ENCODE data around the gene XPC.
"Not testable (repeated sequence)": the region's sequence is repeated elsewhere in the genome, so short reads cannot be mapped to it uniquely, and the experiment has no call there.

Gene XPC

DNA sequence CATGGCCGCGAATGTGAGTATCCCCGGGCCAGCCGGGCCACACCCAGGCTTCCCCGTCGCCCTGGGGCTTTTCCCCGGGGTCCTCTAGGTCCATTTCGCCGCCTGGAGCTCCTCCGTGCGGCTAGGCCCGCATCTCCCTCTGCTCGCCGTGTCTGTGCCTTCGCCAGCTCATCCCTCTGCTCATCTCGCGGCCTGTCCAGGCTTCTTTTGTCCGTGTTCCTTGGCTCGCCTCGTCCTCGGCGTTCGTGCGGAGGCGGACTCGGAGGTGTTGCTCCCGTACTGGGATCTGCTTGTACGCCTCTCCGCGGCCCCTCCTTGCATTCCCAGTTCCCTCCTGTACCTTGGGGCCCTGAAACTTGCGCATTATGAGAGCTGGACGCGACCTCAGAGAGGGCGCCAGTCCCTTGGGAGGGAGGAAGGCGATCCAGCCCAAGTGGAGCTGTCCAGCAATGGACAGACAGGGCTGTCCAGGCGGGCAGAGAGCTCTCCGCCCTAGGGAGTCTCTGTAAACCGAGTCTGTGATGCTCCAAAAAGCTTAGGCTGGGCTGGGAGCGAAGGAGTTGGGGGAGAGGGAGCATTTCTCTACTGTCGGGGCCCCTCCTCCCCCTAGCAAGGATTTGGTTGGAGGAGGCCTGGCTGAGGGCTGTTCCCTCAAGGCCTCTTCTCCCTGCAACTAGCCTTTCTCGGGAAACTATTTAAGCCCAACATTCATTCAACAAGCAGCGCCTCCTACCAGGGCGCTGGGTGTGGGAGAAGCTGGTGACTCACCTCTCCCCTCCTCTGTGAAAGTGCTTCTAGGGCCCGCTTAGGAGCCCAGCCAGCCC lies 53.0 kb downstream of the XPC start:
- H3K9me3 Mint-ChIP-seq: no peaks in the 10 kb centered on the region
- H3K27ac Mint-ChIP-seq: peak overlapping the region; percentile 94
- no peaks in the 10 kb centered on the region for H3K27me3 Mint-ChIP-seq
- H3K4me3 Mint-ChIP-seq: peak overlapping the region; percentile 95
- CTCF ChIA-PET: interaction anchor here (0.7 to 3.6 kb wide), 6 partner anchors 11 to 229 kb away, joined by 3 to 22 read pairs (median 11); partner anchors contain the start of genes LSM3 and XPC
- peaks cover 43% of the 10 kb centered on the region for H3K36me3 Mint-ChIP-seq
- peaks cover 52% of the 10 kb centered on the region for H3K4me1 Mint-ChIP-seq
- peak; percentile 66 for DNase-seq

DNA sequence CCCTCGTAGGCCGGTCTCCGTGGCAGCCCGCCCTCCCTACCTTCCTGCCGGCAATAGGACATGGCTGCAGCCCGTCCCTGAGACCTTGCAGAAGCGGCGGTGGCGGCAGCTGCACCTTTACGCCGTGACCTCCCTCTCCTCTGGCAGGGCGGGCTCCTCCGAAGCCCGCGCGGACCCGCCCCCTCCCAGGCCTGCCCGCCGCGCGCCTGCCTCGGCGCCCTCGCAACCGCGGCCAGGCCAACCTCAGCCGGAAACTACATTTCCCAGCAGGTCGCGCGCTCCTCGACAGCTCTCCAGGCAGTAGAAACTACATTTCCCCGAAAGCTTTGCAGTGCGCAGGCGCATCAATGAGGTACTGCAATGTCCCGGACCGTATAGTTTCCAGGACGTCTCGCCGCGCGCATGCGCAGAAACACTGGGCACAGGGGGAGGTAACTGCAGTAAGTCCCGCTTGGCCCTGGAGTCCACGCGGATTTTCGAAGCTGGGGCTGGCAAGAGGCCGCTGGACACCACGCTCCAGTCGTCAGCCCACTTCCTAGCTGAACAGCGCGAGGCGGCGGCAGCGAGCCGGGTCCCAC lies 53.7 kb downstream of the XPC start, which contains the start of the genes CHCHD4 and TMEM43:
Gene CHCHD4, minus strand, starts transcription at position 256 of the 578 bp plus-strand sequence. Its CDS starts 194 bp downstream, at position 62.
Gene TMEM43, plus strand, starts transcription at position 438 of the 578 bp plus-strand sequence. CDS start 142 bp downstream, outside the sequence.
- peak within 1 kb of the TSS; percentile 95 for H3K4me3 Mint-ChIP-seq
- peaks cover 55% of the 10 kb centered on the region for H3K4me1 Mint-ChIP-seq
- H3K27me3 Mint-ChIP-seq: no peaks in the 10 kb centered on the region
- peaks cover 43% of the 10 kb centered on the region for H3K36me3 Mint-ChIP-seq
- peak within 1 kb of the TSS; percentile 95 for H3K27ac Mint-ChIP-seq
- DNase-seq: peak; percentile 99
- CTCF ChIA-PET: interaction anchor here (0.7 to 3.6 kb wide), 5 partner anchors 11 to 228 kb away, joined by 3 to 22 read pairs (median 15); partner anchors contain the start of genes LSM3 and XPC
- H3K9me3 Mint-ChIP-seq: no peaks in the 10 kb centered on the region

DNA sequence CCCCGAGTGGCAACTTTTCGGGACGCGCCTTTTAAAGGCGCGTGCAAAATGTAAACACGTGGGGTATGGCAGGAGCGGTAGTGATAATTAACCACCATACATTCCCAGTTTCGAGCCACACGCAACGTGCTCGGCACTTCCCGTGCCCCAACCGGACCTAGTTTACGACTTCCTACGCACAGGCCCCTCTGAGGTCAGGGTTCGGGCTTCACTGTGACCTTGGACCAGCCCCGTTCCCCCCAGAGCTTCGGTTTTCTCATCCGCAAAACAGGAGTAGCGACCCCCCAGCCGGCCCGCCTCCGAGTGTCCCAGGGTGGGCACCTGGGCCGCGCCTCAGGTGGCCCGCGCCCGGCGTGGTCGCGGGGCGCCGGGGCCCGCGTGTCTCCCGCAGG lies 54.2 kb downstream of the XPC start:
- H3K4me3 Mint-ChIP-seq: peak overlapping the region; percentile 95
- peaks cover 39% of the 10 kb centered on the region for H3K36me3 Mint-ChIP-seq
- peaks cover 55% of the 10 kb centered on the region for H3K4me1 Mint-ChIP-seq
- no peaks in the 10 kb centered on the region for H3K9me3 Mint-ChIP-seq
- no peaks in the 10 kb centered on the region for H3K27me3 Mint-ChIP-seq
- peak; percentile 81 for DNase-seq
- peak overlapping the region; percentile 95 for H3K27ac Mint-ChIP-seq
- CTCF ChIA-PET: interaction anchor here (0.7 to 3.6 kb wide), 4 partner anchors 10 to 227 kb away, joined by 3 to 22 read pairs (median 16); no protein-coding TSS in a partner anchor

- DNase-seq: no peak
- Mint-ChIP-seq H3K27me3 (no peaks in the 10 kb centered on the region), H3K27ac (peak overlapping the region; percentile 95), H3K4me1 (peaks cover 54% of the 10 kb centered on the region), H3K4me3 (peak overlapping the region; percentile 95), H3K9me3 (no peaks in the 10 kb centered on the region), H3K36me3 (peaks cover 34% of the 10 kb centered on the region)
- CTCF ChIA-PET: interaction anchor here (1.0 to 3.6 kb wide), 5 partner anchors 10 to 242 kb away, joined by 3 to 22 read pairs (median 15); partner anchors contain the start of gene LSM3
Observed at GRCh38 chr3:14123308-14124222, 54.8 kb downstream of the XPC start.

GRCh38 chr3:14122301-14122700 lies 56.1 kb downstream of the XPC start:
- H3K4me1 Mint-ChIP-seq: peaks cover 42% of the 10 kb centered on the region
- no peak overlapping the region for H3K27ac Mint-ChIP-seq
- peak; percentile 16 for DNase-seq

DNA sequence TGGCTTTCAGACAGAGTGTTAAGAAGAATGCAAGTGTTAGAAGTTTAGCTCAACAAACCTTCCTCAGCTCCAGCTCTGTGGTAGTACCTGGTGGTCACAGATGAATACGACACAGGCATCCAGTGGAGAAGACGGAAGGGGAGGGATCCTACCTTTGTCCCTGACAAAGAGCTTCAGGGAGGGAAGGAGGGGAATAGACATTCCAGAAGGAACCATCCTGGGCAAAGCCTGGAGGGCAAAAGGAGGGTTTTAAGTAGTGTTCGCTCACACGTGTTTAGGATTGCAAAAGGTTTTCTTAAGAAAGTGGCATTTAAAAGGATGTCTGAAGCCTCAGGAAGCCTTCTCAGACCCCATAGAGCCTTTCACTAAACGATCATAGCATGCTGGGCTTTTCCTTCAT lies 56.5 kb downstream of the XPC start:
- Mint-ChIP-seq H3K36me3 (peaks cover 20% of the 10 kb centered on the region), H3K27me3 (no peaks in the 10 kb centered on the region), H3K9me3 (no peaks in the 10 kb centered on the region), H3K4me1 (peaks cover 37% of the 10 kb centered on the region), H3K27ac (no peak overlapping the region), H3K4me3 (no peak overlapping the region)
- CTCF ChIA-PET: interaction anchor here (3.1 kb wide), 1 partner anchor 225 kb away, joined by 9 read pairs; no protein-coding TSS in a partner anchor
- no peak for DNase-seq

More at GRCh38 chr3:14122301-14122700, 56.1 kb downstream of the XPC start:
- H3K36me3 Mint-ChIP-seq: peaks cover 23% of the 10 kb centered on the region
- peak overlapping the region; percentile 45 for H3K4me3 Mint-ChIP-seq
- no peaks in the 10 kb centered on the region for H3K9me3 Mint-ChIP-seq
- CTCF ChIA-PET: interaction anchor here (1.5 to 3.1 kb wide), 2 partner anchors 226 to 241 kb away, joined by 3 to 9 read pairs; no protein-coding TSS in a partner anchor
- H3K27me3 Mint-ChIP-seq: no peaks in the 10 kb centered on the region

GRCh38 chr3:14120921-14121448 lies 57.4 kb downstream of the XPC start:
- not testable (repeated sequence) for H3K9me3 Mint-ChIP-seq, H3K27me3 Mint-ChIP-seq, H3K27ac Mint-ChIP-seq, H3K4me3 Mint-ChIP-seq, DNase-seq
- peaks cover 20% of the 10 kb centered on the region for H3K36me3 Mint-ChIP-seq
- CTCF ChIA-PET: interaction anchor here (3.1 kb wide), 1 partner anchor 224 kb away, joined by 9 read pairs; no protein-coding TSS in a partner anchor
- H3K4me1 Mint-ChIP-seq: peaks cover 29% of the 10 kb centered on the region

DNA sequence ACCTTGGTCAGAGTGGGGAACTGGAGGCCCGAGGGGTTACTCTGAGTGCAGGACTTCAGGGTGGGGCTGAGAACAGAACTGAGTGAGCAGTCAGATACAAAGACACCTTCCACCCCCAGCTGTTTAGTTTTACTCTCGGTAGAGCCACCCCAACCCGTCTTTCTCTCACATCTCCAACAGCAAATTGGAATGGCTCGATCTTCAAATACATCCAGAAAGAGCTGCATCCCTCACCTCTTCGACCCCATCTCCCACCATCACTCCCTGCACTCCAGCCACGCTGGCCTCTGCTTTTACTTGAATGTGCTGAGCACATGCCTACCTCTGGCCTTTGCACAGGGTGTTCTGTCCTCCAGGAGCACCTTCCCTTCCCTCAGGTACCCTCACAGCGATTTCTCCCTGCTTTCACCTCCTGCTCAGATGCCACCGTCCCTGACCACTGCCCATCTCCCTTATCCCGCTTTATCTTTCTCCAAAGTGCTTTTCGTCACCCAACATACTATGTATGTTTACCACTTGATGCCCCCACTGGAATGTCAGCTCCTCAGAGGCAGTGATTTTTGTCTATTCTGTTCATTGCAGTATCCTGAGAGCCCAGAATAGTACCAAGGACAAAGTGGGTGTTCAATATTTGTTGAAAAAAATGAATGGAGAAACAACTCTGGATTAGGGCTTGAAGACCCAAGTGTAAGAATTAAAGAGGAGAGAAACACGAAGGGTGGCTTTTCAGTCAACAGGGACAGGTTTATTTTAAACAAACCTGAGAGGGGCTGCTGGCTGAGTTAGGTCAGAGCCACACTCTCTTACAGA lies 58.1 kb downstream of the XPC start:
- H3K36me3 Mint-ChIP-seq: peaks cover 18% of the 10 kb centered on the region
- H3K4me1 Mint-ChIP-seq: peaks cover 25% of the 10 kb centered on the region
- DNase-seq: no peak
- no peaks in the 10 kb centered on the region for H3K27me3 Mint-ChIP-seq
- no peaks in the 10 kb centered on the region for H3K9me3 Mint-ChIP-seq
- no peak overlapping the region for H3K27ac Mint-ChIP-seq
- CTCF ChIA-PET: interaction anchor here (3.1 kb wide), 1 partner anchor 224 kb away, joined by 9 read pairs; no protein-coding TSS in a partner anchor
- H3K4me3 Mint-ChIP-seq: no peak overlapping the region

GRCh38 chr3:14119651-14120050 lies 58.8 kb downstream of the XPC start:
- CTCF ChIA-PET: interaction anchor here (3.1 kb wide), 1 partner anchor 223 kb away, joined by 9 read pairs; no protein-coding TSS in a partner anchor
- Mint-ChIP-seq H3K27me3 (no peaks in the 10 kb centered on the region), H3K4me1 (peaks cover 25% of the 10 kb centered on the region), H3K4me3 (no peak overlapping the region), H3K9me3 (no peaks in the 10 kb centered on the region), H3K27ac (no peak overlapping the region), H3K36me3 (peaks cover 20% of the 10 kb centered on the region)
- DNase-seq: no peak

DNA sequence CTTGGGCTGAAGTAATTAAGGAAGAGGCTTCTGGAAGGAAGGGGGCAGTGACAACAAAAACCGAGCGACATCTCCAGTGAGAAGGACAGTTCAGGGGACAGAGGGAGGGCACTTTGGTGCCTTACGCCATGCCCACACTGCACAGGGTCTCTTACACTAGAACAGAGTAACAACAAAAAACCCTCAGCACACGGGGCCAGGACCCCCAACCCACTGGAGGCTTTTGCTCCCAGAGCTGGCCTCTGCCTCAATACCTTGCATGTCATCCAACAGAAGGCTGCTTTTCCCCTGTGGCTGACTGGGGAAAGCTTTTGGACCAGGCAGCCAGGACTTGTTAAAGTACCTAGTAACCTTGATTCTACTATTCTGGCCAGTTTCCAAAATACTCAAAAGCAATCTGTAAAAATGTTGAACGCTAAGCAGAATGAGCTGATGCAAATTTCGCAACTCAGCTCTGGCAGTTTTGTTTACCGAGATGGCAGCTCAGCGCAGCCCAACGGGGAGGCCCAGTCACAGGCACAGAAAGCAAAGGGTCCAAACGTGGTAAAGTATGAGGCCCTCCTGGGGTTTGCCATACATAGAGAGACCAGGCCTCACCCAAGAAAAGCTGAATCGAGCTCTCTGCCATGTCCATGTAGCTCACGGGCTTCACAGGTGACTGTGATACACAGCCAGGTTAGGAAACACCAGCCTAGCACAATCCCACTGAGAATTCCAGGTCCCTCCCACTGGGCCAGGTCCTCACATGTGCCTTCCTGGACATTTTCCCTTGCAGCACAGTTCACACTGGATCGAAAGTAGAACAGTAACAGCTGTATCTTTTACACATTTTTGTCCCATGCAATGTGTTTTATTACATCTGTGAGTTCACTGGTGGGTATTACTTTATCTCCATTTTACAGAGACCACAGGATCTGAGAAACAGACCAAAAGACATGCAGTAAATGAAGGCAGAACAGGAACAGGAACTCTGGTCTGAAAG lies 59.7 kb downstream of the XPC start:
- Mint-ChIP-seq H3K4me1 (peaks cover 21% of the 10 kb centered on the region), H3K27ac (no peak overlapping the region), H3K4me3 (no peak overlapping the region), H3K27me3 (no peaks in the 10 kb centered on the region), H3K36me3 (peaks cover 29% of the 10 kb centered on the region), H3K9me3 (no peaks in the 10 kb centered on the region)
- CTCF ChIA-PET: interaction anchor here (3.1 kb wide), 1 partner anchor 222 kb away, joined by 9 read pairs; no protein-coding TSS in a partner anchor
- DNase-seq: no peak

GRCh38 chr3:14117468-14118399 lies 60.7 kb downstream of the XPC start:
- CTCF ChIA-PET: interaction anchor here (1.0 to 1.8 kb wide), 2 partner anchors 86 to 221 kb away, joined by 3 to 7 read pairs; no protein-coding TSS in a partner anchor
- H3K27ac Mint-ChIP-seq: no peak overlapping the region
- H3K4me3 Mint-ChIP-seq: no peak overlapping the region
- H3K36me3 Mint-ChIP-seq: peaks cover 35% of the 10 kb centered on the region
- no peaks in the 10 kb centered on the region for H3K9me3 Mint-ChIP-seq
- no peak for DNase-seq
- H3K27me3 Mint-ChIP-seq: no peaks in the 10 kb centered on the region
- peaks cover 11% of the 10 kb centered on the region for H3K4me1 Mint-ChIP-seq
